GM12873 (cell line): ENCODE data around the gene RBMS1.

Experiments used
- TF ChIP-seq, protein P1 (sequence below): IDR thresholded peaks from 2 replicates; pipeline ENCODE4 v1.5.1; 2012; ENCODE audit warnings: low read depth, mild to moderate bottlenecking, moderate library complexity, low read length, control low read depth; ENCODE audit not compliant: insufficient read depth; ENCODE audit errors: missing control alignments

RBMS1 gene

GRCh38 chr2:160474891-160475787 lies 18.5 kb downstream of the RBMS1 start:
- TF ChIP-seq, protein P1, sequence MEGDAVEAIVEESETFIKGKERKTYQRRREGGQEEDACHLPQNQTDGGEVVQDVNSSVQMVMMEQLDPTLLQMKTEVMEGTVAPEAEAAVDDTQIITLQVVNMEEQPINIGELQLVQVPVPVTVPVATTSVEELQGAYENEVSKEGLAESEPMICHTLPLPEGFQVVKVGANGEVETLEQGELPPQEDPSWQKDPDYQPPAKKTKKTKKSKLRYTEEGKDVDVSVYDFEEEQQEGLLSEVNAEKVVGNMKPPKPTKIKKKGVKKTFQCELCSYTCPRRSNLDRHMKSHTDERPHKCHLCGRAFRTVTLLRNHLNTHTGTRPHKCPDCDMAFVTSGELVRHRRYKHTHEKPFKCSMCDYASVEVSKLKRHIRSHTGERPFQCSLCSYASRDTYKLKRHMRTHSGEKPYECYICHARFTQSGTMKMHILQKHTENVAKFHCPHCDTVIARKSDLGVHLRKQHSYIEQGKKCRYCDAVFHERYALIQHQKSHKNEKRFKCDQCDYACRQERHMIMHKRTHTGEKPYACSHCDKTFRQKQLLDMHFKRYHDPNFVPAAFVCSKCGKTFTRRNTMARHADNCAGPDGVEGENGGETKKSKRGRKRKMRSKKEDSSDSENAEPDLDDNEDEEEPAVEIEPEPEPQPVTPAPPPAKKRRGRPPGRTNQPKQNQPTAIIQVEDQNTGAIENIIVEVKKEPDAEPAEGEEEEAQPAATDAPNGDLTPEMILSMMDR, result no peak

DNA sequence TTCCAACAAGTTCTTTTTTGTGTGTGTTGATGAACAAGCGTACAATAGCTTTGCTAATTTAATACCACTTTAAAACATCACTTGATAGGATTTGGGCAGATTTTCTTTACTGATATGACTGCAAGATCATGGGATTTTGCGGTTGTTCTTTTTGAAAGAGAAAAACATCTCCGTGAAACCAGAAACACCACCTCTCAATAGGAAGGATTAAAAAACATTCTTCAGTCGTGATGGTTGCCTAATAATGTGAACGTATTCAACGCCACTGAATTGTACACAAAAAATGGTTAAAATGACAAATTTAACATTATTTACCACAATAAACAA lies 19.3 kb downstream of the RBMS1 start:
- TF ChIP-seq, protein P1, result no peak

DNA sequence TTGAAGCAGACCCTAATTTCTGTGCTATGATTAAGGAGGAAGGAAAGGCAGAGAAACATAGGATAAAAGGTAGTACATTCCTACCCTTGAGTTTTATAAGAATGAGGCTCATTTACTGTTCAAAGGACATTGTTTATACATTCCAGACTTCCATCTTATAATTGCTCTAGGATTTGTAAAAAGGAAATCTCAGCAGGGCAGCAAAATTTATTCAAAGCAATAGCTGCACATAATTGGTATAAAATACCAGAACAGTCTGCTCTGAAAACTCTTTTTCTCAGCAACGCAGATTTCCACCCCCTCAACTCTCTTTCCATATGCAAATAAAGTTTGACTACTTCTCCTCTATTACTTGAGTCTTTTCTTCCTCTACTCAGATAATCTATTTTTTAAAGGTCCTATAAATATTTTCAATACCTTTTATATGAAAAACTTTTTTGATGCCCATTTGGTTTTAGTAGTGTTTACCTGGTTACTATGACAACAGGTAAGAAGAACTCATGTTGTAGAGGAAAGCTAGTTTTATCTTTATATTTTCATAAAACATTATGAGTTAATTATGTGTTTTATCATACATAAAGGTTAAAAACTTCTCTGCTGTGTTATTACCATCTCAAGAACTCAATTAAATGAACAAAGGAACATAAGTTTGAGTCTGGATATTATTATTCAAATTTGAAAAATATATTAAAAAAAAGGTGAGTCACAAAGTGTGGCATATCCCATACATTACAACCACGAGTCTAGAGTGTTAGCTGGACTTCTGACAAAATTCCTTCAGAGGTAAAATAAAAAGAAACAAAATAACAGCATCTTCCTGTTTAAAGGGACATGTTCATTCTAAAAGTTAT lies 19.9 kb downstream of the RBMS1 start:
- TF ChIP-seq, protein P1, result no peak

GRCh38 chr2:160472839-160473251 lies 20.8 kb downstream of the RBMS1 start:
- TF ChIP-seq, protein P1, result no peak

- TF ChIP-seq, protein P1, result no peak
These were observed 21.7 kb downstream of the RBMS1 start for GRCh38 chr2:160471950-160472349.

GRCh38 chr2:160469621-160470204 lies 23.9 kb downstream of the RBMS1 start:
- TF ChIP-seq, protein P1, result no peak

DNA sequence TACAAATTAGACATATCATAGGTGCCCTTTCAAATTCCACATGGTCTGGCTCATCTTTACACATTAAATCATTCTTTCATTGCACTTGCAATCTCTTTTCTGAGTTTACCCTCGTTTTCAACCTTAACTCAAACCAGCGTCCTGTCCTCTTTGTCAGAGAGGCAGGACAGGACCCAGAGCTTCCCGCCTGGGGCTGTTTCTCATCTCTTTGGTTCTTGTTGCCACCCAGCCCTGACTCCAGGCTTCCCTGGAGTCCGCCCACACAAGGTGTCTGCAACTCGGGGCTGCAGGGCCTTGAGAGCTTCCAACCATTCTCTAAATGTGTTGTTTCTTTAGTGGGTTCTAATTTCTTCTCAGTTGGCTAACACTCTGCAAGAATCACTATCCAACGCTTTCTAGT lies 24.4 kb downstream of the RBMS1 start:
- TF ChIP-seq, protein P1, result no peak
